PFSK-1 (cell line): Measurements from ENCODE around the gene RNU5D-1. TPM values are rescaled to one million over a fixed set of nuclear protein-coding genes. Genes with fewer than 3 reads are reported as not detected.
A peak's percentile ranks its signal among the peaks of the same experiment; 100 is the strongest.

Experiments used
- FOXP2 ChIP-seq: optimal IDR thresholded peaks from 2 replicates; pipeline ENCODE3; 2011; ENCODE audit warnings: borderline replicate concordance, control low read depth, inconsistent platforms; ENCODE audit not compliant: insufficient read depth; ENCODE audit errors: extremely low read length, extremely low read depth
- POLR2AphosphoS5 ChIP-seq: IDR thresholded peaks from 2 replicates; pipeline ENCODE4 v1.6.1; 2012; ENCODE audit warnings: low read depth, mild to moderate bottlenecking, control low read depth, low read length, moderate library complexity
- SIN3A ChIP-seq: IDR thresholded peaks from 2 replicates; pipeline ENCODE4 v1.6.1; 2012; ENCODE audit warnings: mild to moderate bottlenecking, low read length, moderate library complexity, borderline replicate concordance; ENCODE audit not compliant: insufficient read depth
- TAF1 ChIP-seq: IDR thresholded peaks from 2 replicates; pipeline ENCODE4 v1.6.1; 2012; ENCODE audit warnings: low read length, control low read depth, borderline replicate concordance; ENCODE audit not compliant: insufficient read depth
- polyA plus RNA-seq: library from polyadenylated mRNA; unstranded; fragments of >200 nt; gene quantifications from one replicate; pipeline ENCODE4 v1.2.1, GENCODE V29; 2012; ENCODE audit warnings: low read depth, missing spikeins; ENCODE audit not compliant: insufficient read length
- TF ChIP-seq, protein P1 (sequence below), 2 experiments: IDR thresholded peaks; 2 replicates each; pipeline versions ENCODE4 v1.6.1 to v1.8.0; 2011 to 2012; ENCODE audit warnings: low read depth in 2 of 2, low read length in 2 of 2, control low read depth in 1 of 2, inconsistent platforms in 1 of 2, mild to moderate bottlenecking in 1 of 2, moderate library complexity in 1 of 2; ENCODE audit not compliant: insufficient read depth in 1 of 2

The RNU5D-1 gene
- polyA plus RNA-seq, result not detected

DNA sequence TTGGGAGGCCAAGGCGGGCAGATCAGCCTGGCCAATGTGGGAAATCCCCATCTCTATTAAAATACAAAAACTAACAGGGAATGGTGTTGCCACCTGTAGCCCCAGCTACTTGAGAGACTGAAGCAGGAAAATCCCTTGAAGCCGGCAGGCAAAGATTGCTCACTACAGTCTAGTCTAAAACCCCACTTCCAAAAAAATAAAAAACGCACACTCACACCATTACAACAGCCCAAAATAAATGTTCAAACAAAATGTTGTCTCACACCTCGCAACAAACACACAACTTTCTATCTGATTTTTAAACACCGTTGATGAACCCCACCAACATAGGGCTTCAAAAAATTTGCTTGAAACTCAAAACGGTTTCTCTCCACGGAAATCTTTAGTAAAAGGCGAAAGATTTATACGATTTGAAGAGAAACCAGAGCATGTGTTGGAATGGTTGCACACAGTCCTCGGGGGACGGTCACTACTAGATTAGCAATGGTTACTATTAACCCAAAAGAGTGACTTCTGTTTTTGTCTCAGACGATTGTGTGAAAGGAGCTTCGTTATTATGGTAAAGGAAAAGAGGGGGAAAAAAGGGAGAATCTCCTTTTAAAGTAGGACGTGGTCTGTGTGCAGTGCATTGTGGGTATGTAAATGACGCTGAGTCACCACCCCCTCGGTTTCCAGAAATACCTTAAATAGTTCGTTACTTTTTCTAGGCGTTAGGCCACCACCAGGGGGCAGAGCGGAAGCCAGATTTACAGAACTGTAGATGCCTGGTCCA, at the start of gene RNU5D-1:
Gene RNU5D-1, minus strand, starts transcription at position 430 of the 772 bp plus-strand sequence.
- TF ChIP-seq SIN3A (0 out of 2 replicates have a peak, but pooled peaks have one; percentile 13), FOXP2 (no peak), TAF1 (peak; percentile 10; the same call in 1 of the 2 replicates), POLR2AphosphoS5 (peak; percentile 100)
- TF ChIP-seq, protein P1, sequence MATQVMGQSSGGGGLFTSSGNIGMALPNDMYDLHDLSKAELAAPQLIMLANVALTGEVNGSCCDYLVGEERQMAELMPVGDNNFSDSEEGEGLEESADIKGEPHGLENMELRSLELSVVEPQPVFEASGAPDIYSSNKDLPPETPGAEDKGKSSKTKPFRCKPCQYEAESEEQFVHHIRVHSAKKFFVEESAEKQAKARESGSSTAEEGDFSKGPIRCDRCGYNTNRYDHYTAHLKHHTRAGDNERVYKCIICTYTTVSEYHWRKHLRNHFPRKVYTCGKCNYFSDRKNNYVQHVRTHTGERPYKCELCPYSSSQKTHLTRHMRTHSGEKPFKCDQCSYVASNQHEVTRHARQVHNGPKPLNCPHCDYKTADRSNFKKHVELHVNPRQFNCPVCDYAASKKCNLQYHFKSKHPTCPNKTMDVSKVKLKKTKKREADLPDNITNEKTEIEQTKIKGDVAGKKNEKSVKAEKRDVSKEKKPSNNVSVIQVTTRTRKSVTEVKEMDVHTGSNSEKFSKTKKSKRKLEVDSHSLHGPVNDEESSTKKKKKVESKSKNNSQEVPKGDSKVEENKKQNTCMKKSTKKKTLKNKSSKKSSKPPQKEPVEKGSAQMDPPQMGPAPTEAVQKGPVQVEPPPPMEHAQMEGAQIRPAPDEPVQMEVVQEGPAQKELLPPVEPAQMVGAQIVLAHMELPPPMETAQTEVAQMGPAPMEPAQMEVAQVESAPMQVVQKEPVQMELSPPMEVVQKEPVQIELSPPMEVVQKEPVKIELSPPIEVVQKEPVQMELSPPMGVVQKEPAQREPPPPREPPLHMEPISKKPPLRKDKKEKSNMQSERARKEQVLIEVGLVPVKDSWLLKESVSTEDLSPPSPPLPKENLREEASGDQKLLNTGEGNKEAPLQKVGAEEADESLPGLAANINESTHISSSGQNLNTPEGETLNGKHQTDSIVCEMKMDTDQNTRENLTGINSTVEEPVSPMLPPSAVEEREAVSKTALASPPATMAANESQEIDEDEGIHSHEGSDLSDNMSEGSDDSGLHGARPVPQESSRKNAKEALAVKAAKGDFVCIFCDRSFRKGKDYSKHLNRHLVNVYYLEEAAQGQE (IDR thresholded peaks at IDR 0.05; ENCODE audit: insufficient read depth in 1 of 2, low read depth in 2 of 2, low read length in 2 of 2), result no peak

GRCh38 chr1:44780583-44781121, 49.7 kb upstream of the RNU5D-1 start:
- TF ChIP-seq POLR2AphosphoS5 (peak; percentile 62; the same call in 1 of the 2 replicates), SIN3A (no peak)

- TF ChIP-seq SIN3A (no peak), FOXP2 (no peak), POLR2AphosphoS5 (peak; percentile 65), TAF1 (no peak)
- TF ChIP-seq, protein P1 (IDR thresholded peaks at IDR 0.05; ENCODE audit: insufficient read depth in 1 of 2, low read depth in 2 of 2, low read length in 2 of 2), result no peak
Observed at GRCh38 chr1:44778705-44779576, 48.0 kb upstream of the RNU5D-1 start.

DNA sequence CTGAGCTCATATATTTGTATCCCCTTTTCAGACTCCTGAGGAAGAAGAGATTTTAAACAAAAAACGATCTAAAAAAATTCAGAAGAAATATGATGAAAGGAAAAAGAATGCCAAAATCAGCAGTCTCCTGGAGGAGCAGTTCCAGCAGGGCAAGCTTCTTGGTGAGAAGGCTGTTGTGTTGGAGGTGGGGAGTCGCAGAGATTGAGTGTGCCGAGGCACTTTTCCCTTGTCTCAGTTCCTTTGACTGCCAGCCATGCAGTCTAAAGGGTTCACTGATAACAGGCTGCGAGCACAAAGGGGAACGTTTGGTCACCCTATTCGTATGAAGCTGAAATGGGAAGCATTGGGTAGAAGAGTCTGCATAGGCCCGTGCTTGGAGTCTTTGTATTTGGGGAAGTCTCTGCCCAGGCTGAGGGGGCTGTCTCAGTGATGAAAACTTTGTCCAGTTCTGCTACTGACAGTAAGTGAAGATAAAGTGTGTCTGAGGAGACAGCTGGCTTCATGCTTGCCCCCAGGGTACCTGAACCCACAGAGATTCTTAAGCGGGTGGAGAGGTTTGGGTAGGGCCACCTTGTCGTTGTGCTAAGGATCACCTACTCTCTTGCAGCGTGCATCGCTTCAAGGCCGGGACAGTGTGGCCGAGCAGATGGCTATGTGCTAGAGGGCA, 47.1 kb upstream of the RNU5D-1 start:
- TF ChIP-seq, protein P1 (IDR thresholded peaks at IDR 0.05; ENCODE audit: insufficient read depth in 1 of 2, low read depth in 2 of 2, low read length in 2 of 2), result no peak
- TF ChIP-seq FOXP2 (no peak), SIN3A (no peak), POLR2AphosphoS5 (no peak), TAF1 (no peak)

DNA sequence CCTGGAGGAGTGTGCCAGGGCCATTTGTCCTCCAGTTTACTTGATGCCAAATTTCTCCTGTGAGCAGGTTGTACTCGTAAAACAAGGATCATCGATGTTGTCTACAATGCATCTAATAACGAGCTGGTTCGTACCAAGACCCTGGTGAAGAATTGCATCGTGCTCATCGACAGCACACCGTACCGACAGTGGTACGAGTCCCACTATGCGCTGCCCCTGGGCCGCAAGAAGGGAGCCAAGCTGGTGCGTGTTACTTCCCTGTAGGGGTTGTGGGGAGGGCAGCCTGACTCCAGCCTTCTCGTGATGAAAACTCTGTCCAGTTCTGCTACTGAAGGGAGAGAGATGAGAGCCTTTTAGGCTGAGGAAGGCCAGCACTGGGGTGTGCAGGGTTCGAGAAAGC, 46.6 kb upstream of the RNU5D-1 start:
- TF ChIP-seq FOXP2 (no peak), SIN3A (no peak), TAF1 (no peak), POLR2AphosphoS5 (no peak)
- TF ChIP-seq, protein P1 (IDR thresholded peaks at IDR 0.05; ENCODE audit: insufficient read depth in 1 of 2, low read depth in 2 of 2, low read length in 2 of 2), result no peak
